Gastroesophageal sphincter (tissue), 3 donors: Measurements from ENCODE around the gene SPRYD7.

Experiments used
- CTCF ChIP-seq, 4 experiments: fragments of 200-600 bp in 2 of 4; fragments of 450-650 bp in 2 of 4; sonication (generic) in 1 of 4; IDR thresholded peaks; one replicate each; pipeline ENCODE4 v1.5.1; 2017 to 2019; ENCODE audit warnings: antibody characterized with exemption in 4 of 4, mild to moderate bottlenecking in 2 of 4, moderate library complexity in 2 of 4
- EP300 ChIP-seq: sonication (generic); formaldehyde crosslinking; IDR thresholded peaks from one replicate; pipeline ENCODE4 v1.6.1; 2017; ENCODE audit warnings: antibody characterized with exemption, mild to moderate bottlenecking
- POLR2A ChIP-seq, 2 donors: fragments of 450-650 bp; IDR thresholded peaks; one replicate each; pipeline ENCODE4 v1.6.1; 2017; ENCODE audit warnings: antibody characterized with exemption in 2 of 2, mild to moderate bottlenecking in 2 of 2, moderate library complexity in 1 of 2

- TF ChIP-seq CTCF (IDR thresholded peaks at IDR 0.05): no peak
- no peak for TF ChIP-seq EP300
- TF ChIP-seq POLR2A (IDR thresholded peaks at IDR 0.05): no peak
Observed at GRCh38 chr13:49914947-49915346, 21.2 kb downstream of the SPRYD7 start.
